ENCODE measurements around the gene TMEM37.

DNA sequence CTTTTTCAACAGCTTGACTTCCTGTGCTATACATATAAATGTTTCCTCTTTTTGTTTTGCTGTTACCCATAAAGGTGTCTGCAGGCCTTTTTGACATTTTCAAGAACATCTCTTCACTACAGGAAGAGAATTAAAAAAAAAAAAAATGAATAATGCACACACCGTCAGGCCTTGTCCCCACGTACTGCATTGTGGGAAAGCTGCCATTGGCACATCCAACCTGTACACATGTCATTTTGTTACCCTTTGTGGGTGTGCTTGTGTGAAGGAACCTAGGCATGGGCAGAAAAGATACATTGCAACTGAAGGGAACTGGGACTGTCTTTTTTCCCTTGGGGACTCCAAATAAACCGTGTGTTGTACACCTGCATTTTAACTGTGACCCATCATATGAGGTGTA is 16.8 kb upstream of the TMEM37 start:
- TF ChIP-seq POLR2A (IDR thresholded peaks at IDR 0.05; ENCODE audit: borderline replicate concordance, extremely low read depth, insufficient read depth, insufficient read length) (no peak), EZH2 (IDR thresholded peaks at IDR 0.05) (no peak), YY1 (IDR thresholded peaks at IDR 0.05; ENCODE audit: extremely low read depth, insufficient replicate concordance, low read depth, low read length) (no peak), ZNF274 (IDR thresholded peaks at IDR 0.05; ENCODE audit: low read depth, low read length) (no peak), ELF1 (IDR thresholded peaks at IDR 0.05; ENCODE audit: borderline replicate concordance, low read depth) (no peak), JUND (IDR thresholded peaks at IDR 0.05) (no peak), ZFX (IDR thresholded peaks at IDR 0.05) (no peak), EZH2phosphoT487 (IDR thresholded peaks at IDR 0.05; ENCODE audit: borderline replicate concordance) (no peak), SP1 (IDR thresholded peaks at IDR 0.05; ENCODE audit: low read depth) (no peak)
- TF ChIP-seq, protein P1, sequence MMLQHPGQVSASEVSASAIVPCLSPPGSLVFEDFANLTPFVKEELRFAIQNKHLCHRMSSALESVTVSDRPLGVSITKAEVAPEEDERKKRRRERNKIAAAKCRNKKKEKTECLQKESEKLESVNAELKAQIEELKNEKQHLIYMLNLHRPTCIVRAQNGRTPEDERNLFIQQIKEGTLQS (IDR thresholded peaks at IDR 0.05), result no peak
- TF ChIP-seq, protein P2, sequence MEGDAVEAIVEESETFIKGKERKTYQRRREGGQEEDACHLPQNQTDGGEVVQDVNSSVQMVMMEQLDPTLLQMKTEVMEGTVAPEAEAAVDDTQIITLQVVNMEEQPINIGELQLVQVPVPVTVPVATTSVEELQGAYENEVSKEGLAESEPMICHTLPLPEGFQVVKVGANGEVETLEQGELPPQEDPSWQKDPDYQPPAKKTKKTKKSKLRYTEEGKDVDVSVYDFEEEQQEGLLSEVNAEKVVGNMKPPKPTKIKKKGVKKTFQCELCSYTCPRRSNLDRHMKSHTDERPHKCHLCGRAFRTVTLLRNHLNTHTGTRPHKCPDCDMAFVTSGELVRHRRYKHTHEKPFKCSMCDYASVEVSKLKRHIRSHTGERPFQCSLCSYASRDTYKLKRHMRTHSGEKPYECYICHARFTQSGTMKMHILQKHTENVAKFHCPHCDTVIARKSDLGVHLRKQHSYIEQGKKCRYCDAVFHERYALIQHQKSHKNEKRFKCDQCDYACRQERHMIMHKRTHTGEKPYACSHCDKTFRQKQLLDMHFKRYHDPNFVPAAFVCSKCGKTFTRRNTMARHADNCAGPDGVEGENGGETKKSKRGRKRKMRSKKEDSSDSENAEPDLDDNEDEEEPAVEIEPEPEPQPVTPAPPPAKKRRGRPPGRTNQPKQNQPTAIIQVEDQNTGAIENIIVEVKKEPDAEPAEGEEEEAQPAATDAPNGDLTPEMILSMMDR (IDR thresholded peaks at IDR 0.05 in 2 of 3, conservative IDR thresholded peaks at IDR 0.05 in 1 of 3; ENCODE audit: borderline replicate concordance in 1 of 3, insufficient read depth in 1 of 3, low read depth in 2 of 3, low read length in 2 of 3), result no peak
- TF ChIP-seq, protein P3, sequence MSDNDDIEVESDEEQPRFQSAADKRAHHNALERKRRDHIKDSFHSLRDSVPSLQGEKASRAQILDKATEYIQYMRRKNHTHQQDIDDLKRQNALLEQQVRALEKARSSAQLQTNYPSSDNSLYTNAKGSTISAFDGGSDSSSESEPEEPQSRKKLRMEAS (IDR thresholded peaks at IDR 0.05), result no peak
- TF ChIP-seq, protein P4, sequence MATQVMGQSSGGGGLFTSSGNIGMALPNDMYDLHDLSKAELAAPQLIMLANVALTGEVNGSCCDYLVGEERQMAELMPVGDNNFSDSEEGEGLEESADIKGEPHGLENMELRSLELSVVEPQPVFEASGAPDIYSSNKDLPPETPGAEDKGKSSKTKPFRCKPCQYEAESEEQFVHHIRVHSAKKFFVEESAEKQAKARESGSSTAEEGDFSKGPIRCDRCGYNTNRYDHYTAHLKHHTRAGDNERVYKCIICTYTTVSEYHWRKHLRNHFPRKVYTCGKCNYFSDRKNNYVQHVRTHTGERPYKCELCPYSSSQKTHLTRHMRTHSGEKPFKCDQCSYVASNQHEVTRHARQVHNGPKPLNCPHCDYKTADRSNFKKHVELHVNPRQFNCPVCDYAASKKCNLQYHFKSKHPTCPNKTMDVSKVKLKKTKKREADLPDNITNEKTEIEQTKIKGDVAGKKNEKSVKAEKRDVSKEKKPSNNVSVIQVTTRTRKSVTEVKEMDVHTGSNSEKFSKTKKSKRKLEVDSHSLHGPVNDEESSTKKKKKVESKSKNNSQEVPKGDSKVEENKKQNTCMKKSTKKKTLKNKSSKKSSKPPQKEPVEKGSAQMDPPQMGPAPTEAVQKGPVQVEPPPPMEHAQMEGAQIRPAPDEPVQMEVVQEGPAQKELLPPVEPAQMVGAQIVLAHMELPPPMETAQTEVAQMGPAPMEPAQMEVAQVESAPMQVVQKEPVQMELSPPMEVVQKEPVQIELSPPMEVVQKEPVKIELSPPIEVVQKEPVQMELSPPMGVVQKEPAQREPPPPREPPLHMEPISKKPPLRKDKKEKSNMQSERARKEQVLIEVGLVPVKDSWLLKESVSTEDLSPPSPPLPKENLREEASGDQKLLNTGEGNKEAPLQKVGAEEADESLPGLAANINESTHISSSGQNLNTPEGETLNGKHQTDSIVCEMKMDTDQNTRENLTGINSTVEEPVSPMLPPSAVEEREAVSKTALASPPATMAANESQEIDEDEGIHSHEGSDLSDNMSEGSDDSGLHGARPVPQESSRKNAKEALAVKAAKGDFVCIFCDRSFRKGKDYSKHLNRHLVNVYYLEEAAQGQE (IDR thresholded peaks at IDR 0.05; ENCODE audit: low read depth), result no peak

Measured in HCT116 (cell line).